KMS-11 (cell line): Measurements from ENCODE around the gene SFI1.
"Not testable (repeated sequence)": the region's sequence is repeated elsewhere in the genome, so short reads cannot be mapped to it uniquely, and the experiment has no call there.

Experiments used
- H2AFZ ChIP-seq: fragments of 200-600 bp; sonication (generic); 2 replicates; pipeline ENCODE4 v1.6.1; 2016; ENCODE audit warnings: antibody characterized with exemption, mixed run types, low read depth
- H3K27ac ChIP-seq: fragments of 200-600 bp; sonication (generic); 2 replicates; pipeline ENCODE4 v1.6.1; 2016; ENCODE audit warnings: mild to moderate bottlenecking, mixed run types
- H3K27me3 ChIP-seq: fragments of 200-600 bp; sonication (generic); 2 replicates; pipeline ENCODE4 v1.6.1; 2017; ENCODE audit warnings: mild to moderate bottlenecking, low read depth, mixed run types, moderate library complexity; ENCODE audit not compliant: insufficient read depth
- H3K36me3 ChIP-seq: fragments of 200-600 bp; sonication (generic); 2 replicates; pipeline ENCODE4 v1.6.1; 2017; ENCODE audit warnings: mild to moderate bottlenecking, mixed run types; ENCODE audit not compliant: insufficient read depth
- H3K4me1 ChIP-seq: fragments of 200-600 bp; sonication (generic); 2 replicates; pipeline ENCODE4 v1.6.1; 2016; ENCODE audit warnings: mild to moderate bottlenecking, low read depth, mixed run types; ENCODE audit not compliant: poor library complexity, severe bottlenecking
- H3K4me2 ChIP-seq: fragments of 200-600 bp; sonication (generic); 2 replicates; pipeline ENCODE4 v1.7.0; 2016; ENCODE audit warnings: mild to moderate bottlenecking, mixed run types
- H3K4me3 ChIP-seq: fragments of 200-600 bp; sonication (generic); IDR thresholded peaks from 2 replicates; pipeline ENCODE4 v1.6.1; 2017; ENCODE audit warnings: low read depth, low read length, mixed read lengths; ENCODE audit not compliant: insufficient read depth
- H3K79me2 ChIP-seq: fragments of 200-600 bp; sonication (generic); 2 replicates; pipeline ENCODE4 v1.6.1; 2016; ENCODE audit warnings: low read depth, mixed run types; ENCODE audit not compliant: insufficient read depth
- H3K9ac ChIP-seq: fragments of 200-600 bp; sonication (generic); 2 replicates; pipeline ENCODE4 v1.6.1; 2016; ENCODE audit warnings: mild to moderate bottlenecking, mixed run types
- H4K20me1 ChIP-seq: fragments of 200-600 bp; sonication (generic); 2 replicates; pipeline ENCODE4 v1.6.1; 2016; ENCODE audit warnings: mild to moderate bottlenecking, mixed run types; ENCODE audit not compliant: insufficient read depth
- CTCF ChIP-seq: fragments of 200-600 bp; sonication (generic); conservative IDR thresholded peaks from 2 replicates; pipeline ENCODE4 v1.6.1; 2017; ENCODE audit warnings: low read depth, mild to moderate bottlenecking, antibody characterized with exemption, low read length, moderate library complexity, mixed read lengths

SFI1 gene

GRCh38 chr22:31653944-31654343 lies 157.6 kb downstream of the SFI1 start:
- H4K20me1 ChIP-seq: no peaks in the 10 kb centered on the region
- no peak overlapping the region for H3K9ac ChIP-seq
- H3K4me2 ChIP-seq: no peak overlapping the region
- H2AFZ ChIP-seq: no peak overlapping the region
- no peak overlapping the region for H3K27ac ChIP-seq
- peaks cover 6% of the 10 kb centered on the region for H3K4me1 ChIP-seq
- no peak for TF ChIP-seq CTCF
- H3K79me2 ChIP-seq: peaks cover 74% of the 10 kb centered on the region
- no peaks in the 10 kb centered on the region for H3K27me3 ChIP-seq
- H3K4me3 ChIP-seq: no peak overlapping the region
- H3K36me3 ChIP-seq: no peaks in the 10 kb centered on the region; the same call in 1 of the 2 replicates

GRCh38 chr22:31654408-31654807 lies 158.1 kb downstream of the SFI1 start:
- no peaks in the 10 kb centered on the region for H4K20me1 ChIP-seq
- H3K27me3 ChIP-seq: no peaks in the 10 kb centered on the region
- H3K4me1 ChIP-seq: peaks cover 6% of the 10 kb centered on the region
- no peak overlapping the region for H3K27ac ChIP-seq
- H3K4me2 ChIP-seq: no peak overlapping the region
- peaks cover 78% of the 10 kb centered on the region for H3K79me2 ChIP-seq
- no peak overlapping the region for H3K4me3 ChIP-seq
- H3K9ac ChIP-seq: no peak overlapping the region
- no peak for TF ChIP-seq CTCF
- no peak overlapping the region for H2AFZ ChIP-seq
- no peaks in the 10 kb centered on the region; the same call in 1 of the 2 replicates for H3K36me3 ChIP-seq

- TF ChIP-seq CTCF: no peak
- H3K27ac ChIP-seq: no peak overlapping the region
- H3K27me3 ChIP-seq: no peaks in the 10 kb centered on the region
- no peaks in the 10 kb centered on the region for H4K20me1 ChIP-seq
- no peak overlapping the region for H3K4me2 ChIP-seq
- H3K9ac ChIP-seq: no peak overlapping the region
- no peak overlapping the region for H3K4me3 ChIP-seq
- peaks cover 70% of the 10 kb centered on the region for H3K79me2 ChIP-seq
- H2AFZ ChIP-seq: no peak overlapping the region
- no peaks in the 10 kb centered on the region for H3K36me3 ChIP-seq
- H3K4me1 ChIP-seq: peaks cover 11% of the 10 kb centered on the region
Measured at GRCh38 chr22:31659246-31659645, 162.9 kb downstream of the SFI1 start.

GRCh38 chr22:31660860-31661341 lies 164.6 kb downstream of the SFI1 start:
- Histone ChIP-seq H3K4me1 (peaks cover 11% of the 10 kb centered on the region), H3K9ac (peak overlapping the region; percentile 66; the same call in 1 of the 2 replicates), H3K27ac (peak overlapping the region; percentile 64; the same call in 1 of the 2 replicates), H3K4me2 (peak overlapping the region; percentile 72), H3K79me2 (peaks cover 55% of the 10 kb centered on the region)
- H2AFZ ChIP-seq, H3K36me3 ChIP-seq, H3K4me3 ChIP-seq, H4K20me1 ChIP-seq, H3K27me3 ChIP-seq: not testable (repeated sequence)

- no peak for TF ChIP-seq CTCF
- Histone ChIP-seq H3K4me1 (peaks cover 11% of the 10 kb centered on the region), H3K27ac (peak within 1 kb of the TSS; percentile 64), H4K20me1 (no peaks in the 10 kb centered on the region), H3K27me3 (no peaks in the 10 kb centered on the region), H3K9ac (peak within 1 kb of the TSS; percentile 66), H3K4me2 (peak within 1 kb of the TSS; percentile 78), H3K36me3 (no peaks in the 10 kb centered on the region), H2AFZ (peak within 1 kb of the TSS; percentile 91), H3K4me3 (peak within 1 kb of the TSS; percentile 60), H3K79me2 (peaks cover 47% of the 10 kb centered on the region)
Measured at GRCh38 chr22:31661851-31662667, 165.7 kb downstream of the SFI1 start, which contains the start of gene PISD. TSS of gene PISD (minus strand) at chr22:31662215. CDS start at chr22:31662208, 7 bp downstream.
